OCI-LY7 (cell line): Measurements from ENCODE around the gene IKZF1.

Source experiments
- EZH2phosphoT487 ChIP-seq: fragments of 200-600 bp; sonication (generic); IDR thresholded peaks from 2 replicates; pipeline ENCODE4 v1.6.1; 2018; ENCODE audit warnings: low read depth, borderline replicate concordance, mild to moderate bottlenecking, mixed run types, antibody characterized with exemption, low read length, moderate library complexity, mixed read lengths
- TF ChIP-seq, protein P1 (sequence below): fragments of 200-600 bp; sonication (generic); conservative IDR thresholded peaks from 2 replicates; pipeline ENCODE4 v1.5.1; 2014; ENCODE audit warnings: mild to moderate bottlenecking, antibody characterized with exemption, low read length, moderate library complexity, mixed read lengths

DNA sequence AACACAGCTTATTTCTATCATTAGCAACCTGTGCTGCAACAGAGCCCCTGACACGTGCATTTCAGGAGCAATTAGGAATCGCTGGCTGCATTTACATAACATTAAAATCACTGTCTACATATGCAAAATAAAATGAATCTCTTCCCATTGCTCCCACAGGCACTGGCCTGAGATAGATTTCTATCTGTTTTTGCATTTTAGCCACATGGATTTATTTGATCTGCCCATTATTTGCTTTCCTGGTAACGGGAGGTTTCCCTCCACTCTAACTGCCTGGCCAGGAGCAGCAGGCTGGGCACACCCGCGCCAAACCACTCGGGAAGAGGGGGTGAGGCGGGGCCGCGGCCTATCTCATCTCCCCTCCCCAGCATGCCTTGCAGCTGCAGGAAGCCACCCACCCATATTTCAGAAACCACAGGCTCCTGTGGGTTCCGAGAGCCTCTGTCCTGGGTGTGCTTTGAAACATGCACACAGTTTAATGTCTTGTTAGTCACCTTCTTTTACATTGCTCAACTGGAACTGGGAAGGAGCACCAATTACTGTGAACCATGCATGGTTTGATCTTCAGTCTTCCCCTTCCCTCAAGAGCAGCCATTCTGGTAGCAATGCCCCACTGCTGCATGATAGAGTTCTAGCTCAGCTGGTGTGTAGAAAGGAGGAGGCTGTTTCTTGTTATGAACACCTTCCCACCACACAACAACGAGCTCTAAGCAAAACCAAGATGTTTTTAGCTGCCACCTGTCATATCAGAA, 37.7 kb upstream of the IKZF1 start:
- TF ChIP-seq, protein P1, sequence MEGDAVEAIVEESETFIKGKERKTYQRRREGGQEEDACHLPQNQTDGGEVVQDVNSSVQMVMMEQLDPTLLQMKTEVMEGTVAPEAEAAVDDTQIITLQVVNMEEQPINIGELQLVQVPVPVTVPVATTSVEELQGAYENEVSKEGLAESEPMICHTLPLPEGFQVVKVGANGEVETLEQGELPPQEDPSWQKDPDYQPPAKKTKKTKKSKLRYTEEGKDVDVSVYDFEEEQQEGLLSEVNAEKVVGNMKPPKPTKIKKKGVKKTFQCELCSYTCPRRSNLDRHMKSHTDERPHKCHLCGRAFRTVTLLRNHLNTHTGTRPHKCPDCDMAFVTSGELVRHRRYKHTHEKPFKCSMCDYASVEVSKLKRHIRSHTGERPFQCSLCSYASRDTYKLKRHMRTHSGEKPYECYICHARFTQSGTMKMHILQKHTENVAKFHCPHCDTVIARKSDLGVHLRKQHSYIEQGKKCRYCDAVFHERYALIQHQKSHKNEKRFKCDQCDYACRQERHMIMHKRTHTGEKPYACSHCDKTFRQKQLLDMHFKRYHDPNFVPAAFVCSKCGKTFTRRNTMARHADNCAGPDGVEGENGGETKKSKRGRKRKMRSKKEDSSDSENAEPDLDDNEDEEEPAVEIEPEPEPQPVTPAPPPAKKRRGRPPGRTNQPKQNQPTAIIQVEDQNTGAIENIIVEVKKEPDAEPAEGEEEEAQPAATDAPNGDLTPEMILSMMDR = no peak
- no peak for TF ChIP-seq EZH2phosphoT487
